PC-9 (cell line): ENCODE data around the gene SLC6A9. TPM values are rescaled to one million over a fixed set of nuclear protein-coding genes. Genes with fewer than 3 reads are reported as not detected.

Experiments
- BruUV-seq: library from RNA; stranded (reverse); fragments of 400-500 nt; replicated peaks from 2 replicates; lab custom pipeline; 2021; lab: Mats Ljungman, UMichigan
- CTCF ChIA-PET: fragments of 300-600 bp; sonication (Branson Sonifier 250); formaldehyde crosslinking; loops from one replicate; lab custom pipeline; 2022; ENCODE audit warnings: antibody characterized with exemption; lab: Charles Lee
- POLR2A ChIA-PET: fragments of 300-600 bp; sonication (Branson Sonifier 250); formaldehyde crosslinking; loops from one replicate; lab custom pipeline; 2022; ENCODE audit warnings: antibody characterized with exemption; ENCODE audit not compliant: unreplicated experiment; lab: Charles Lee
- DNase-seq, 2 experiments: peaks; one replicate each; pipeline versions ENCODE4 v3.0.0 to v3.0.0-alpha.2; 2015 to 2022; ENCODE audit warnings: mixed read lengths in 1 of 2
- H2AFZ ChIP-seq: fragments of 200-600 bp; sonication (generic); 2 replicates; pipeline ENCODE4 v1.8.1; 2017; ENCODE audit warnings: antibody characterized with exemption
- H3F3A ChIP-seq: fragments of 200-600 bp; sonication (generic); 2 replicates; pipeline ENCODE4 v1.8.1; 2017; ENCODE audit warnings: antibody characterized with exemption, mild to moderate bottlenecking, low read depth; ENCODE audit not compliant: insufficient read depth
- H3K27ac ChIP-seq: fragments of 200-600 bp; sonication (generic); 2 replicates; pipeline ENCODE4 v1.6.1; 2016; ENCODE audit warnings: mixed run types
- H3K27me3 ChIP-seq: fragments of 200-600 bp; sonication (generic); 2 replicates; pipeline ENCODE4 v1.6.1; 2016; ENCODE audit warnings: low read depth, mixed run types; ENCODE audit not compliant: insufficient read depth
- H3K36me3 ChIP-seq: fragments of 200-600 bp; sonication (generic); 2 replicates; pipeline ENCODE4 v1.6.1; 2016; ENCODE audit warnings: low read depth, mixed run types
- H3K4me1 ChIP-seq: fragments of 200-600 bp; sonication (generic); replicated peaks from 2 replicates; pipeline ENCODE4 v1.6.1; 2016; ENCODE audit warnings: mixed run types; ENCODE audit not compliant: insufficient read depth
- H3K4me2 ChIP-seq: fragments of 200-600 bp; sonication (generic); 2 replicates; pipeline ENCODE4 v1.6.1; 2017; ENCODE audit warnings: mixed run types
- H3K4me3 ChIP-seq: fragments of 200-600 bp; sonication (generic); 2 replicates; pipeline ENCODE4 v1.6.1; 2016; ENCODE audit warnings: mixed run types
- H3K79me2 ChIP-seq: fragments of 200-600 bp; sonication (generic); 2 replicates; pipeline ENCODE4 v1.6.1; 2017; ENCODE audit warnings: low read depth, mixed run types
- H3K9me2 ChIP-seq: fragments of 200-600 bp; sonication (generic); 2 replicates; pipeline ENCODE4 v1.8.1; 2017; ENCODE audit warnings: mild to moderate bottlenecking; ENCODE audit not compliant: insufficient read depth
- H3K9me3 ChIP-seq: fragments of 200-600 bp; sonication (generic); 2 replicates; pipeline ENCODE4 v1.8.1; 2016; ENCODE audit warnings: low read depth; ENCODE audit not compliant: insufficient read depth
- H4K20me1 ChIP-seq: fragments of 200-600 bp; sonication (generic); 2 replicates; pipeline ENCODE4 v1.8.1; 2017; ENCODE audit not compliant: insufficient read depth
- EZH2 ChIP-seq: fragments of 200-600 bp; sonication (generic); IDR thresholded peaks from 2 replicates; pipeline ENCODE4 v1.8.0; 2017; ENCODE audit warnings: antibody characterized with exemption, low read depth
- intact Hi-C: fragments of 100-400 bp; cut with micrococcal nuclease; formaldehyde crosslinking; loops from one replicate; pipeline ENCODE4 v1.10.0; 2022; ENCODE audit not compliant: unreplicated experiment
- total RNA-seq: library from RNA; stranded (reverse); gene quantifications from 2 replicates; pipeline ENCODE4 v1.2.3, GENCODE V29; 2021
- TF ChIP-seq, protein P1 (sequence below): fragments of 200-600 bp; sonication (generic); conservative IDR thresholded peaks from 2 replicates; pipeline ENCODE4 v1.6.1; 2017; ENCODE audit warnings: mixed run types, antibody characterized with exemption, mild to moderate bottlenecking, moderate library complexity

The SLC6A9 gene
- total RNA-seq, 1 experiment from 2014 or later = 70.1 TPM

- intact Hi-C loops = loop anchor here (1.0 to 5.0 kb wide), 4 partner anchors 10 to 228 kb away; partner anchors contain the start of genes IPO13 and SLC6A9
- no peaks in the 10 kb centered on the region for H3K79me2 ChIP-seq
- no TSS peak for BruUV-seq
- H2AFZ ChIP-seq = peak overlapping the region; percentile 75
- ChIA-PET CTCF (interaction anchor here (0.9 kb wide), 1 partner anchor 15 kb away, joined by 3 read pairs; no protein-coding TSS in a partner anchor), POLR2A (interaction anchor here (0.6 kb wide), 1 partner anchor 34 kb away, joined by 3 read pairs; no protein-coding TSS in a partner anchor)
- H3K27ac ChIP-seq = peak overlapping the region; percentile 86
- no peak for DNase-seq
- H3K4me3 ChIP-seq = peak overlapping the region; percentile 59
- H4K20me1 ChIP-seq = no peaks in the 10 kb centered on the region; the same call in 1 of the 2 replicates
- peaks cover 10% of the 10 kb centered on the region; the same call in 1 of the 2 replicates for H3K36me3 ChIP-seq
- H3K9me2 ChIP-seq = no peaks in the 10 kb centered on the region
- no peaks in the 10 kb centered on the region for H3K27me3 ChIP-seq
- no peaks in the 10 kb centered on the region for H3K9me3 ChIP-seq
- peaks cover 69% of the 10 kb centered on the region for H3F3A ChIP-seq
- H3K4me1 ChIP-seq = peaks cover 25% of the 10 kb centered on the region
- TF ChIP-seq EZH2 = no peak
- TF ChIP-seq, protein P1, sequence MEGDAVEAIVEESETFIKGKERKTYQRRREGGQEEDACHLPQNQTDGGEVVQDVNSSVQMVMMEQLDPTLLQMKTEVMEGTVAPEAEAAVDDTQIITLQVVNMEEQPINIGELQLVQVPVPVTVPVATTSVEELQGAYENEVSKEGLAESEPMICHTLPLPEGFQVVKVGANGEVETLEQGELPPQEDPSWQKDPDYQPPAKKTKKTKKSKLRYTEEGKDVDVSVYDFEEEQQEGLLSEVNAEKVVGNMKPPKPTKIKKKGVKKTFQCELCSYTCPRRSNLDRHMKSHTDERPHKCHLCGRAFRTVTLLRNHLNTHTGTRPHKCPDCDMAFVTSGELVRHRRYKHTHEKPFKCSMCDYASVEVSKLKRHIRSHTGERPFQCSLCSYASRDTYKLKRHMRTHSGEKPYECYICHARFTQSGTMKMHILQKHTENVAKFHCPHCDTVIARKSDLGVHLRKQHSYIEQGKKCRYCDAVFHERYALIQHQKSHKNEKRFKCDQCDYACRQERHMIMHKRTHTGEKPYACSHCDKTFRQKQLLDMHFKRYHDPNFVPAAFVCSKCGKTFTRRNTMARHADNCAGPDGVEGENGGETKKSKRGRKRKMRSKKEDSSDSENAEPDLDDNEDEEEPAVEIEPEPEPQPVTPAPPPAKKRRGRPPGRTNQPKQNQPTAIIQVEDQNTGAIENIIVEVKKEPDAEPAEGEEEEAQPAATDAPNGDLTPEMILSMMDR = no peak
- peak overlapping the region; percentile 97 for H3K4me2 ChIP-seq
These were observed 40.7 kb downstream of the SLC6A9 start for GRCh38 chr1:43990271-43991199.

GRCh38 chr1:43987159-43987902 lies 43.9 kb downstream of the SLC6A9 start:
- peak in 1 of 2 experiments; percentile 2 for DNase-seq
- Histone ChIP-seq H3K4me3 (no peak overlapping the region), H3F3A (peaks cover 41% of the 10 kb centered on the region), H3K27ac (0 out of 2 replicates have a peak overlapping the region, but pooled peaks have one; percentile 10), H3K4me2 (no peak overlapping the region), H2AFZ (no peak overlapping the region), H3K4me1 (peaks cover 18% of the 10 kb centered on the region), H3K9me2 (no peaks in the 10 kb centered on the region), H3K36me3 (peaks cover 12% of the 10 kb centered on the region; the same call in 1 of the 2 replicates), H3K9me3 (no peaks in the 10 kb centered on the region), H4K20me1 (peaks cover under 1% of the 10 kb centered on the region; the same call in 1 of the 2 replicates), H3K27me3 (no peaks in the 10 kb centered on the region), H3K79me2 (peaks cover 3% of the 10 kb centered on the region; the same call in 1 of the 2 replicates)
- CTCF ChIA-PET = no interaction called here
- intact Hi-C loops = no loop called here
- POLR2A ChIA-PET = interaction anchor here (0.6 kb wide), 1 partner anchor 563 kb away, joined by 6 read pairs; no protein-coding TSS in a partner anchor
- BruUV-seq = no TSS peak
- TF ChIP-seq EZH2 = no peak
- TF ChIP-seq, protein P1 = no peak

DNA sequence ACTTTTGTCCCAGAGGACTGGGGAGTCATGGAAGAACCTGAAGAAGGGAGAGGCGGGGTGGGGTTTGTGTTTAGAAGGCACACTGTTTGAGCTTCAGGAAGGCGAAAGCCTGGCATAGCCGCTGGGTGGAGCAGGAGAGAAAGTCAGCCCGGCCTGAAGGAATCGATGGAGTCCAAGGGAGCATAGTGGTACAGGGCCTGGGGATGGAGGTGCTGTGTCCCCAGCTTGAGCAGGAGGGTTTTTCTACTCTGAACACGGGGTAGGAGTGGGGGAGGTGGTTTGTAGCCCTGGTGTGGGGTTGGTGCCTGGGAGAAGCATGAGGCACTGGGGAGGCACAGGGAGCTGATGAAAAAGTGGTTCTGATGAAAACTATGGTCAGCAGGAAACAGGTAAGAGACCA lies 44.5 kb downstream of the SLC6A9 start:
- TF ChIP-seq EZH2 = no peak
- TF ChIP-seq, protein P1 = no peak
- peaks cover 9% of the 10 kb centered on the region; the same call in 1 of the 2 replicates for H3K79me2 ChIP-seq
- H4K20me1 ChIP-seq = peaks cover 3% of the 10 kb centered on the region; the same call in 1 of the 2 replicates
- H2AFZ ChIP-seq = no peak overlapping the region
- DNase-seq = no peak
- no peaks in the 10 kb centered on the region for H3K9me3 ChIP-seq
- H3K36me3 ChIP-seq = peaks cover 12% of the 10 kb centered on the region; the same call in 1 of the 2 replicates
- no peak overlapping the region for H3K27ac ChIP-seq
- no peak overlapping the region for H3K4me3 ChIP-seq
- ChIA-PET POLR2A (no interaction called here), CTCF (no interaction called here)
- intact Hi-C loops = no loop called here
- no peak overlapping the region for H3K4me2 ChIP-seq
- peaks cover 35% of the 10 kb centered on the region for H3F3A ChIP-seq
- H3K9me2 ChIP-seq = no peaks in the 10 kb centered on the region
- BruUV-seq = no TSS peak
- no peaks in the 10 kb centered on the region for H3K27me3 ChIP-seq
- H3K4me1 ChIP-seq = peaks cover 14% of the 10 kb centered on the region
